Aorta (tissue), 5 donors: Measurements from ENCODE around the gene PTPN21. TPM values are rescaled to one million over a fixed set of nuclear protein-coding genes. Genes with fewer than 3 reads are reported as not detected.

Experiments used
- ATAC-seq: fragments of 200-7000 bp; cut with Tn5 transposase; one replicate; pipeline ENCODE4 v1.9.1; 2022; ENCODE audit warnings: moderate library complexity; ENCODE audit not compliant: low FRiP score
- DNase-seq, 2 donors: peaks; one replicate each; pipeline ENCODE4 v3.0.0-alpha.2; 2020
- H3K27ac ChIP-seq, 2 donors: one replicate each; pipeline ENCODE4 v1.5.1; 2013; ENCODE audit warnings: low read length in 2 of 2, mild to moderate bottlenecking in 2 of 2, moderate library complexity in 2 of 2, control low read depth in 1 of 2, inconsistent platforms in 1 of 2, low read depth in 1 of 2
- H3K27me3 ChIP-seq, 2 donors: one replicate each; pipeline ENCODE4 v1.6.1; 2013; ENCODE audit warnings: control low read depth in 1 of 2, low read length in 1 of 2, mild to moderate bottlenecking in 1 of 2, moderate library complexity in 1 of 2; ENCODE audit not compliant: insufficient read depth in 2 of 2, control insufficient read depth in 1 of 2
- H3K36me3 ChIP-seq, 2 donors: one replicate each; pipeline ENCODE4 v1.6.1; 2013; ENCODE audit warnings: control low read depth in 1 of 2, low read length in 1 of 2, mild to moderate bottlenecking in 1 of 2; ENCODE audit not compliant: insufficient read depth in 2 of 2, control insufficient read depth in 1 of 2
- H3K4me1 ChIP-seq, 2 donors: one replicate each; pipeline ENCODE4 v1.6.1; 2013; ENCODE audit warnings: low read length in 2 of 2, control low read depth in 1 of 2, mild to moderate bottlenecking in 1 of 2, moderate library complexity in 1 of 2; ENCODE audit not compliant: insufficient read depth in 2 of 2, control insufficient read depth in 1 of 2
- H3K4me3 ChIP-seq, 2 donors: one replicate each; pipeline ENCODE4 v1.5.1; 2013; ENCODE audit warnings: low read length in 2 of 2, control low read depth in 1 of 2, mild to moderate bottlenecking in 1 of 2
- H3K9me3 ChIP-seq: one replicate; pipeline ENCODE4 v1.6.1; 2013; ENCODE audit warnings: mild to moderate bottlenecking, low read length; ENCODE audit not compliant: control insufficient read depth
- WGBS, 2 donors: extraction: QIAGEN DNeasy Blood & Tissue Kit; methylation state at CpG; one replicate each; pipeline ENCODE4 v1.1.7; 2013; 5-methylcytosine and 5-hydroxymethylcytosine counted together
- intact Hi-C, 2 donors: fragments of 100-400 bp; cut with DNase I; formaldehyde crosslinking; loops; one replicate each; pipeline versions ENCODE4 v1.14.2 to v1.15.0; 2022
- polyA plus RNA-seq, 2 donors: library from polyadenylated mRNA; stranded (reverse); fragments of 200-250 nt; gene quantifications; one replicate each; pipeline ENCODE4 v1.2.3, GENCODE V29; 2013
- total RNA-seq, 2 donors: library from RNA; stranded (reverse); fragmentation: NEBNext Ultra II Directional; extraction: Animal tissue kit (Norgen Biotek cat#: 25700); gene quantifications; one replicate each; pipeline ENCODE4 v1.2.1, GENCODE V29; 2021
- donor health status: healthy with polysubstance abuse.
- donor health status: Bipolar disorder and iron deficiency.
- donor health status: DM: no; HTN: no; CAD: no.
- donor health status: DM: no; HTN: no; CAD: no.
- donor health status: DM: yes; HTN: yes; CAD: no.

PTPN21 gene
- total and polyA plus RNA-seq, 4 donors: 15.6 to 53.7 (median 36.1) TPM

GRCh38 chr14:88505621-88506020 lies 49.2 kb downstream of the PTPN21 start:
- H3K27ac ChIP-seq: no peak overlapping the region
- H3K27me3 ChIP-seq: no peaks in the 10 kb centered on the region
- H3K4me1 ChIP-seq: no peaks in the 10 kb centered on the region
- H3K36me3 ChIP-seq: peaks cover 9 to 14% of the 10 kb centered on the region in 2 donors
- H3K4me3 ChIP-seq: no peak overlapping the region
- no peak for DNase-seq
- intact Hi-C loops: no loop called here
- ATAC-seq: no peak
- no peaks in the 10 kb centered on the region for H3K9me3 ChIP-seq

GRCh38 chr14:88504602-88505001 lies 50.2 kb downstream of the PTPN21 start:
- peaks cover 9 to 14% of the 10 kb centered on the region in 2 donors for H3K36me3 ChIP-seq
- H3K4me3 ChIP-seq: no peak overlapping the region
- H3K27me3 ChIP-seq: no peaks in the 10 kb centered on the region
- 85 to 88% methylated on average over 2 of the region's 2 CpGs for WGBS, 2 donors
- DNase-seq (no peak), ATAC-seq (no peak)
- intact Hi-C loops: no loop called here
- H3K9me3 ChIP-seq: no peaks in the 10 kb centered on the region
- no peaks in the 10 kb centered on the region for H3K4me1 ChIP-seq
- no peak overlapping the region for H3K27ac ChIP-seq

- H3K9me3 ChIP-seq: no peaks in the 10 kb centered on the region
- no peaks in the 10 kb centered on the region for H3K4me1 ChIP-seq
- H3K4me3 ChIP-seq: no peak overlapping the region
- ATAC-seq: no peak
- H3K36me3 ChIP-seq: peaks cover 9 to 14% of the 10 kb centered on the region in 2 donors
- no peak overlapping the region for H3K27ac ChIP-seq
- DNase-seq: no peak
- intact Hi-C loops: no loop called here
- H3K27me3 ChIP-seq: no peaks in the 10 kb centered on the region
- 91 to 93% methylated on average over 2 of the region's 2 CpGs for WGBS, 2 donors
These were observed 50.9 kb downstream of the PTPN21 start for GRCh38 chr14:88503754-88504406.

GRCh38 chr14:88502740-88503139 lies 52.1 kb downstream of the PTPN21 start:
- no peak overlapping the region for H3K27ac ChIP-seq
- H3K4me1 ChIP-seq: no peaks in the 10 kb centered on the region
- no peaks in the 10 kb centered on the region for H3K9me3 ChIP-seq
- WGBS, 2 donors: 77 to 80% methylated on average over 4 of the region's 4 CpGs
- H3K36me3 ChIP-seq: peaks cover 9 to 14% of the 10 kb centered on the region in 2 donors
- intact Hi-C loops: no loop called here
- no peak overlapping the region for H3K4me3 ChIP-seq
- DNase-seq (no peak), ATAC-seq (no peak)
- H3K27me3 ChIP-seq: no peaks in the 10 kb centered on the region

- ATAC-seq: no peak
- Histone ChIP-seq H3K27ac (no peak overlapping the region), H3K36me3 (peaks cover 10 to 14% of the 10 kb centered on the region in 2 donors), H3K4me1 (no peaks in the 10 kb centered on the region), H3K27me3 (no peaks in the 10 kb centered on the region), H3K4me3 (no peak overlapping the region), H3K9me3 (no peaks in the 10 kb centered on the region)
- 95 to 96% methylated on average over 2 of the region's 2 CpGs for WGBS, 2 donors
- intact Hi-C loops: no loop called here
- no peak for DNase-seq
These were observed 54.2 kb downstream of the PTPN21 start for GRCh38 chr14:88500611-88501010.

GRCh38 chr14:88499225-88499624 lies 55.6 kb downstream of the PTPN21 start:
- ATAC-seq (no peak), DNase-seq (no peak)
- Histone ChIP-seq H3K9me3 (no peaks in the 10 kb centered on the region), H3K4me1 (no peaks in the 10 kb centered on the region), H3K27ac (no peak overlapping the region), H3K36me3 (peaks cover 10 to 12% of the 10 kb centered on the region in 2 donors), H3K27me3 (no peaks in the 10 kb centered on the region), H3K4me3 (no peak overlapping the region)
- intact Hi-C loops: no loop called here
- 91% methylated on average over 6 of the region's 6 CpGs for WGBS, 2 donors

- intact Hi-C loops: no loop called here
- DNase-seq (no peak), ATAC-seq (no peak)
- Histone ChIP-seq H3K4me1 (no peaks in the 10 kb centered on the region), H3K27ac (no peak overlapping the region), H3K36me3 (peaks cover 4 to 11% of the 10 kb centered on the region in 2 donors), H3K27me3 (no peaks in the 10 kb centered on the region), H3K9me3 (no peaks in the 10 kb centered on the region), H3K4me3 (no peak overlapping the region)
- WGBS, 2 donors: 83 to 84% methylated on average over 3 of the region's 3 CpGs
These were observed 58.4 kb downstream of the PTPN21 start for GRCh38 chr14:88496414-88496813.

GRCh38 chr14:88493392-88494185 lies 61.2 kb downstream of the PTPN21 start:
- ATAC-seq (no peak), DNase-seq (no peak)
- Histone ChIP-seq H3K4me3 (no peak overlapping the region), H3K27ac (no peak overlapping the region), H3K36me3 (peaks cover 0 to 8% of the 10 kb centered on the region in 2 donors), H3K9me3 (no peaks in the 10 kb centered on the region), H3K4me1 (no peaks in the 10 kb centered on the region), H3K27me3 (no peaks in the 10 kb centered on the region)
- WGBS, 2 donors: 89 to 90% methylated on average over 6 of the region's 6 CpGs
- intact Hi-C loops: loop anchor here (2.0 to 5.0 kb wide), 2 partner anchors 59 to 69 kb away; partner anchors contain the start of gene ZC3H14 (in 1 of the 2)
